Measurements from ENCODE around the gene ADGRE1.

ADGRE1 gene

DNA sequence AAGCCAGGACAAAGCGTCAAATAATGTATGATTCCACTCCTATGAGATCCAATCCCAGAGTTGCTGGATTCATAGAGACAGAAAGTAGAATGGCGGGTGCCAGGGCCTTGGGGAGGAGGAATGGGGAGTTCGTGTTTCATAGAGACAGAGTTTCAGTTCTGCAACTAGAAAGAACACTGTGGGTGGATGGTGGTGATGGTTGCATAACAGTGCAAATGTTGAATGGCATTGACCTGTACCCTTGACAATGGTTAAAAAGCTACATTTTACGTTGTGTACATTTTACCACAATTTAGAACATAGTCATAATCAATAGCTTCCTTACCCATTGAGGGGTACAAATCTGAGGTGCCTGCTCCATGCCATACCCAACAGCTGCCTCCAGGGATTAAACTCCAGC lies 100.5 kb downstream of the ADGRE1 start:
- TF ChIP-seq, protein P1, sequence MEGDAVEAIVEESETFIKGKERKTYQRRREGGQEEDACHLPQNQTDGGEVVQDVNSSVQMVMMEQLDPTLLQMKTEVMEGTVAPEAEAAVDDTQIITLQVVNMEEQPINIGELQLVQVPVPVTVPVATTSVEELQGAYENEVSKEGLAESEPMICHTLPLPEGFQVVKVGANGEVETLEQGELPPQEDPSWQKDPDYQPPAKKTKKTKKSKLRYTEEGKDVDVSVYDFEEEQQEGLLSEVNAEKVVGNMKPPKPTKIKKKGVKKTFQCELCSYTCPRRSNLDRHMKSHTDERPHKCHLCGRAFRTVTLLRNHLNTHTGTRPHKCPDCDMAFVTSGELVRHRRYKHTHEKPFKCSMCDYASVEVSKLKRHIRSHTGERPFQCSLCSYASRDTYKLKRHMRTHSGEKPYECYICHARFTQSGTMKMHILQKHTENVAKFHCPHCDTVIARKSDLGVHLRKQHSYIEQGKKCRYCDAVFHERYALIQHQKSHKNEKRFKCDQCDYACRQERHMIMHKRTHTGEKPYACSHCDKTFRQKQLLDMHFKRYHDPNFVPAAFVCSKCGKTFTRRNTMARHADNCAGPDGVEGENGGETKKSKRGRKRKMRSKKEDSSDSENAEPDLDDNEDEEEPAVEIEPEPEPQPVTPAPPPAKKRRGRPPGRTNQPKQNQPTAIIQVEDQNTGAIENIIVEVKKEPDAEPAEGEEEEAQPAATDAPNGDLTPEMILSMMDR (conservative IDR thresholded peaks at IDR 0.05; ENCODE audit: low read depth, low read length): no peak
- no peak overlapping the region for H3K4me3 ChIP-seq (ENCODE audit: low read depth, low read length)
- no peak for DNase-seq (ENCODE audit: low read depth)

DNA sequence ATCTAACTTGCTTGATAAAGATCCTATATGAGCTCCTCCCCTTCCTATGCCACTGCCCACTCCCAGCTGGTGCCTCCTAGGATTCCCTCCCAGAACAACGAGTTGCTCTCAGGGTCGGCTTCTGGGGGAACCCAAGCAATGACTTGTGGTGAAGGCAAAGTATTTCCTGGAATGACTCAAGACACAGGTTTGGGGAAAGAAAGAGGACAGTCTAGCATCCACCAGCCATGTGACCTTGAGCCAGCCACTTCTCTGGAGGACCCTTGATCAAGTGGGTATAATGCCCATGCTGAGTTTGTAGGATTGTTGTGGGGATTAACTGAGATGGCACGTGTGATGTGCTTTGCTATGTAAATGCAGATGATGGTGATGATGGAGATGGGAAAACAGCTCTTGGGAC lies 100.9 kb downstream of the ADGRE1 start:
- no peak for DNase-seq (ENCODE audit: low read depth)
- H3K4me3 ChIP-seq (ENCODE audit: low read depth, low read length): no peak overlapping the region
- TF ChIP-seq, protein P1 (conservative IDR thresholded peaks at IDR 0.05; ENCODE audit: low read depth, low read length): no peak

Data from choroid plexus epithelial cell (primary cell).